OCI-LY7 (cell line): ENCODE results near the gene SLIT3. TPM values are rescaled to one million over a fixed set of nuclear protein-coding genes. Genes with fewer than 3 reads are reported as not detected.

Experiments
- BruUV-seq: library from RNA; stranded (reverse); fragments of 400-500 nt; replicated peaks from 2 replicates; lab custom pipeline; 2021; lab: Mats Ljungman, UMichigan
- CTCF ChIA-PET: fragments of 300-600 bp; sonication (Branson Sonifier 250); formaldehyde crosslinking; loops from one replicate; lab custom pipeline; 2022; ENCODE audit warnings: antibody characterized with exemption; ENCODE audit not compliant: unreplicated experiment; lab: Charles Lee
- POLR2A ChIA-PET: fragments of 300-600 bp; sonication (Branson Sonifier 250); formaldehyde crosslinking; loops from one replicate; lab custom pipeline; 2022; ENCODE audit warnings: antibody characterized with exemption; lab: Charles Lee
- DNase-seq: peaks from one replicate; pipeline ENCODE4 v3.0.0-alpha.2; 2015; ENCODE audit warnings: low spot score
- H2AFZ ChIP-seq: fragments of 200-600 bp; sonication (generic), shearing (Covaris generic); 2 replicates; pipeline ENCODE4 v1.6.1; 2014; ENCODE audit warnings: mild to moderate bottlenecking, antibody characterized with exemption, low read length, moderate library complexity
- H3K27ac ChIP-seq: fragments of 200-600 bp; sonication (generic); 2 replicates; pipeline ENCODE4 v1.5.1; 2014; ENCODE audit warnings: mixed run types, low read depth, mild to moderate bottlenecking, moderate library complexity, low read length, inconsistent platforms; ENCODE audit not compliant: poor library complexity, severe bottlenecking
- H3K36me3 ChIP-seq: fragments of 200-600 bp; sonication (generic); 2 replicates; pipeline ENCODE4 v1.6.1; 2014; ENCODE audit warnings: mild to moderate bottlenecking, antibody characterized with exemption, low read length, moderate library complexity, mixed read lengths; ENCODE audit not compliant: insufficient read depth
- H3K4me1 ChIP-seq: fragments of 200-600 bp; sonication (generic); 2 replicates; pipeline ENCODE4 v1.5.1; 2014; ENCODE audit warnings: mild to moderate bottlenecking, low read length; ENCODE audit not compliant: insufficient read depth, poor library complexity, severe bottlenecking
- H3K4me2 ChIP-seq: fragments of 200-600 bp; sonication (generic); 2 replicates; pipeline ENCODE4 v1.6.1; 2014; ENCODE audit warnings: mild to moderate bottlenecking, low read length
- H3K4me3 ChIP-seq: fragments of 200-600 bp; sonication (generic); 2 replicates; pipeline ENCODE4 v1.5.1; 2014; ENCODE audit warnings: mild to moderate bottlenecking, low read depth, low read length; ENCODE audit not compliant: poor library complexity, severe bottlenecking
- H3K79me2 ChIP-seq: fragments of 200-600 bp; sonication (generic); 2 replicates; pipeline ENCODE4 v1.6.1; 2016; ENCODE audit warnings: low read depth, mild to moderate bottlenecking, low read length, moderate library complexity, mixed read lengths; ENCODE audit not compliant: insufficient read depth
- H3K9me2 ChIP-seq: fragments of 200-600 bp; sonication (generic); 2 replicates; pipeline ENCODE4 v1.6.1; 2016; ENCODE audit warnings: mild to moderate bottlenecking, low read length, mixed read lengths; ENCODE audit not compliant: insufficient read depth
- H3K9me3 ChIP-seq: fragments of 200-600 bp; sonication (generic); 2 replicates; pipeline ENCODE4 v1.6.1; 2014; ENCODE audit warnings: mild to moderate bottlenecking, mixed run types, low read length, mixed read lengths
- H4K20me1 ChIP-seq: fragments of 200-600 bp; sonication (generic); 2 replicates; pipeline ENCODE4 v1.6.1; 2014; ENCODE audit warnings: mild to moderate bottlenecking, antibody characterized with exemption, low read length, moderate library complexity, mixed read lengths; ENCODE audit not compliant: insufficient read depth
- EZH2phosphoT487 ChIP-seq: fragments of 200-600 bp; sonication (generic); IDR thresholded peaks from 2 replicates; pipeline ENCODE4 v1.6.1; 2018; ENCODE audit warnings: low read depth, borderline replicate concordance, mild to moderate bottlenecking, mixed run types, antibody characterized with exemption, low read length, moderate library complexity, mixed read lengths
- intact Hi-C: fragments of 100-400 bp; cut with micrococcal nuclease; formaldehyde crosslinking; loops from one replicate; pipeline ENCODE4 v1.10.0; 2022; ENCODE audit not compliant: unreplicated experiment
- total RNA-seq, 2 experiments: library from RNA; depleted of rRNA in 1 of 2; stranded (reverse); fragments of >200 nt in 1 of 2; shearing (Covaris generic) in 1 of 2; gene quantifications; 2 replicates each; pipeline ENCODE4 v1.2.3, GENCODE V29; 2014 to 2022
- TF ChIP-seq, protein P1 (sequence below): fragments of 200-600 bp; sonication (generic); conservative IDR thresholded peaks from 2 replicates; pipeline ENCODE4 v1.5.1; 2014; ENCODE audit warnings: mild to moderate bottlenecking, antibody characterized with exemption, low read length, moderate library complexity, mixed read lengths

Gene SLIT3
- total RNA-seq, 2 experiments from 2014 or later, result not detected

DNA sequence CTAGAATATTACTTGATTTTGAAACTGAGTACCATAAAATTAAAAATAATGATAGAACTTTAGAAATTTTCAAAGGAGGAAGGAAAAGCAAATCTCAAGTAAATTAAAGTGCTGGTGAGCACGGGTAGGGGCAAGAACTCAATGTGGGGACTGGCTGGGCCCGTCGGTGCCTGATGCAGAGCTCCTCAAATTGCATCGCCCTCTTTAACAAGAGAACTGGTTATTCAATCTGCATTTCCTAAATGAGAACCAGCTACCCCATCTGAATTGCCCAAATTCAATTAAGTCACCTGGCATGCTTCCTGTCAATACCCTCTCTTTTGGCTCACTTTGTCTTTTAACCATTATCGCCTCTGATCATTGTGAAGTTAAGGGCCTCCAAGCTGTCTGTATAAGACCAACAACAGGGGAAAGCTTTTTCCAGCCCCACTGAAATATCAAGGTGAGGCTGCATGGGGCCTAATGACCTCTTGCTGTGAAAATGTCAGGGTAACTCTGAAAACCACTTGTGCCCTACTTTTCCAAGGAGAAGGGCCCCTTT is 316.7 kb downstream of the SLIT3 start:
- Histone ChIP-seq H3K36me3 (no peaks in the 10 kb centered on the region), H3K4me3 (no peak overlapping the region), H3K79me2 (no peaks in the 10 kb centered on the region), H2AFZ (no peak overlapping the region), H3K9me2 (no peaks in the 10 kb centered on the region), H3K9me3 (no peaks in the 10 kb centered on the region), H3K27ac (no peak overlapping the region), H4K20me1 (no peaks in the 10 kb centered on the region), H3K4me1 (peaks cover under 1% of the 10 kb centered on the region), H3K4me2 (no peak overlapping the region)
- POLR2A ChIA-PET, result no interaction called here
- DNase-seq, result no peak
- CTCF ChIA-PET, result no interaction called here
- TF ChIP-seq EZH2phosphoT487, result no peak
- TF ChIP-seq, protein P1, sequence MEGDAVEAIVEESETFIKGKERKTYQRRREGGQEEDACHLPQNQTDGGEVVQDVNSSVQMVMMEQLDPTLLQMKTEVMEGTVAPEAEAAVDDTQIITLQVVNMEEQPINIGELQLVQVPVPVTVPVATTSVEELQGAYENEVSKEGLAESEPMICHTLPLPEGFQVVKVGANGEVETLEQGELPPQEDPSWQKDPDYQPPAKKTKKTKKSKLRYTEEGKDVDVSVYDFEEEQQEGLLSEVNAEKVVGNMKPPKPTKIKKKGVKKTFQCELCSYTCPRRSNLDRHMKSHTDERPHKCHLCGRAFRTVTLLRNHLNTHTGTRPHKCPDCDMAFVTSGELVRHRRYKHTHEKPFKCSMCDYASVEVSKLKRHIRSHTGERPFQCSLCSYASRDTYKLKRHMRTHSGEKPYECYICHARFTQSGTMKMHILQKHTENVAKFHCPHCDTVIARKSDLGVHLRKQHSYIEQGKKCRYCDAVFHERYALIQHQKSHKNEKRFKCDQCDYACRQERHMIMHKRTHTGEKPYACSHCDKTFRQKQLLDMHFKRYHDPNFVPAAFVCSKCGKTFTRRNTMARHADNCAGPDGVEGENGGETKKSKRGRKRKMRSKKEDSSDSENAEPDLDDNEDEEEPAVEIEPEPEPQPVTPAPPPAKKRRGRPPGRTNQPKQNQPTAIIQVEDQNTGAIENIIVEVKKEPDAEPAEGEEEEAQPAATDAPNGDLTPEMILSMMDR, result no peak
- BruUV-seq, result no TSS peak
- intact Hi-C loops, result no loop called here

DNA sequence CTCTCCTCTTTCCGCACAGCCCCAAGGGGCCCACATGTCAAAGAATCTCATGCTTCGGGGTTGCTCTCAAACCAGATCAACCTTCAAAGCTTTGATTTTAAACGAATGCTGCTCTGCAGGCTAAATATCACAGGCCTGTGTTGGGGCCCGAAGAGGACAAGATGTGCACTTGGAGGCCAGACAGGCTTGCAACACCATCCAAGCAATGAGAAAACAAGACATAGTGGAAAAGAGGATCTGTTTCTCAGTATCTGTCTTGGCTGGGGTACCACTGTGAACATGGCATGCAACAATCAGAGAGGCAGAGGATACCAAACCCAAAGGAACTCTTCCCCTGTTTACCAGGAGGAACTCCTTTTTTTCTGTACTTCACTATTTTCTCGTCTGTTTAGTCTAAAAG is 321.8 kb downstream of the SLIT3 start:
- no peak for DNase-seq
- Histone ChIP-seq H3K36me3 (no peaks in the 10 kb centered on the region), H3K4me3 (no peak overlapping the region), H3K27ac (no peak overlapping the region), H3K9me3 (no peaks in the 10 kb centered on the region), H2AFZ (no peak overlapping the region), H4K20me1 (no peaks in the 10 kb centered on the region), H3K4me2 (no peak overlapping the region), H3K4me1 (no peaks in the 10 kb centered on the region), H3K9me2 (no peaks in the 10 kb centered on the region), H3K79me2 (no peaks in the 10 kb centered on the region)
- POLR2A ChIA-PET, result no interaction called here
- BruUV-seq, result no TSS peak
- TF ChIP-seq, protein P1, result no peak
- no peak for TF ChIP-seq EZH2phosphoT487
- intact Hi-C loops, result no loop called here
- CTCF ChIA-PET, result no interaction called here

DNA sequence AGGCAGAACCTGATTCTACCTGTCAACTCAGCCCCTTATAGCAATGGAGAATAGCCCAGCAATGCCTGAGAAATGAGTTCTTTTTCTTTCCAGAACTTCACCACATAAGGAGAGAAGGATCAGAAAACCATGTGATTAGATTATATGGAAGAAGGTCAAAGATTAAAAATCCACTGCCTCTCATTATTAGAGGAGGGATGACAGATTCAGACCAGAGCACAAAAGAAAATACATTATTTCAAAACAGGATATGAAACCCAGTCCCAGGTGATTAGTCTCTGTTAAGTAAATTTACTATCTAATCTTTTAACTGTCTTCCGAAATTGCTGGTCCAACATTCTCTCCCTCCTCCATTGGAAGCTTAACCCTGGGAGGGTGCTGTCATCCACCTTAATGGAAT is 322.4 kb downstream of the SLIT3 start:
- Histone ChIP-seq H3K9me2 (no peaks in the 10 kb centered on the region), H3K79me2 (no peaks in the 10 kb centered on the region), H3K4me2 (no peak overlapping the region), H3K36me3 (no peaks in the 10 kb centered on the region), H3K4me1 (no peaks in the 10 kb centered on the region), H4K20me1 (no peaks in the 10 kb centered on the region), H3K9me3 (no peaks in the 10 kb centered on the region), H3K27ac (no peak overlapping the region), H2AFZ (no peak overlapping the region), H3K4me3 (no peak overlapping the region)
- BruUV-seq, result no TSS peak
- DNase-seq, result no peak
- TF ChIP-seq EZH2phosphoT487, result no peak
- ChIA-PET CTCF (interaction anchor here (0.6 kb wide), 1 partner anchor 368 kb away, joined by 3 read pairs; no protein-coding TSS in a partner anchor), POLR2A (no interaction called here)
- intact Hi-C loops, result no loop called here
